GM12872 (cell line): ENCODE results near the gene ERBB2.

Experiments
- CTCF ChIP-seq: IDR thresholded peaks from 3 replicates; pipeline ENCODE4 v1.5.1; 2011; ENCODE audit warnings: low read depth, mild to moderate bottlenecking, low read length, moderate library complexity; ENCODE audit not compliant: insufficient read depth

The ERBB2 gene

GRCh38 chr17:39658346-39658745 lies 41.5 kb upstream of the ERBB2 start:
- TF ChIP-seq CTCF: no peak

- TF ChIP-seq CTCF: no peak
These were observed 41.1 kb upstream of the ERBB2 start for GRCh38 chr17:39658760-39659159.

GRCh38 chr17:39659279-39660010 lies 40.4 kb upstream of the ERBB2 start:
- no peak for TF ChIP-seq CTCF

- TF ChIP-seq CTCF: no peak
These were observed 39.9 kb upstream of the ERBB2 start for GRCh38 chr17:39660011-39660360.

GRCh38 chr17:39660397-39661385 lies 39.2 kb upstream of the ERBB2 start:
- TF ChIP-seq CTCF: no peak

GRCh38 chr17:39661744-39662541 lies 37.9 kb upstream of the ERBB2 start:
- TF ChIP-seq CTCF: no peak
